ENCODE measurements around the gene THAP7.

Gene THAP7

DNA sequence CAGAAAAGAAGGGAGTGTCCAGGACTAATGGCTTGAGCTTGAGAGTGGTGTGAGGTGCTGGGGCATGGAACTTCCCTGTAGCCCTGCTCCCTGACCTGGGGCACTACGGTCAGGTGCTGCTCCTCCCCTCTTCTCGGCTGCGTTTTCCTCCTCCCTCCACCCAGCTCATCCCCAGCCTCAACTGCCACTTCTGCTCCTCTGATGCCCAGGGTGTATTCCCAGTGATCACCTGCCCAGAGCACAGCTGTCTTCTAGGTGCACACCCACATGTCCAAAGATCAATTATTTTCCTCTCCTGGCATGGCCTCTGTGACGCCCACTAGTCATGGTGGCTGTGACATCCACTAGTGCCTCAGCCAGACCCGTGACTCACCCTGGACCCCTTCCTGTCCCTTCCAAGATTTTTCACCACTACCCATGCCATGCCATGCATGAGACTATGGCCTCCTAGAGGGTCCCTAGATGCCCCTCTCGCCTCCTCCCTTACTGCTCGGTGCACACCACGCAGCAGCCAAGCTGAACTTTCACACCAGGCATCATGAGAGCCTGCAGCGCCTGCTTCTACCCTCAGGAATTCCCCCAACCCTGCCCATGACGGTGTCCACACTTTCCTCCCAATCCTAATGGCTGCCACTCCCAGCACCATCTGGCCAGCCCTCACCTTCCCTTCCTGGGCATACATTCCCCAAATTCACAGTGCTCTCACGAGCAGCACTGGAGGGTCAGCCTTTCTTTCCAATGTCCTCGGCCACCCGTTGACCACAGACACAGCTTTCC is 14.9 kb upstream of the THAP7 start:
- TF ChIP-seq, protein P1, sequence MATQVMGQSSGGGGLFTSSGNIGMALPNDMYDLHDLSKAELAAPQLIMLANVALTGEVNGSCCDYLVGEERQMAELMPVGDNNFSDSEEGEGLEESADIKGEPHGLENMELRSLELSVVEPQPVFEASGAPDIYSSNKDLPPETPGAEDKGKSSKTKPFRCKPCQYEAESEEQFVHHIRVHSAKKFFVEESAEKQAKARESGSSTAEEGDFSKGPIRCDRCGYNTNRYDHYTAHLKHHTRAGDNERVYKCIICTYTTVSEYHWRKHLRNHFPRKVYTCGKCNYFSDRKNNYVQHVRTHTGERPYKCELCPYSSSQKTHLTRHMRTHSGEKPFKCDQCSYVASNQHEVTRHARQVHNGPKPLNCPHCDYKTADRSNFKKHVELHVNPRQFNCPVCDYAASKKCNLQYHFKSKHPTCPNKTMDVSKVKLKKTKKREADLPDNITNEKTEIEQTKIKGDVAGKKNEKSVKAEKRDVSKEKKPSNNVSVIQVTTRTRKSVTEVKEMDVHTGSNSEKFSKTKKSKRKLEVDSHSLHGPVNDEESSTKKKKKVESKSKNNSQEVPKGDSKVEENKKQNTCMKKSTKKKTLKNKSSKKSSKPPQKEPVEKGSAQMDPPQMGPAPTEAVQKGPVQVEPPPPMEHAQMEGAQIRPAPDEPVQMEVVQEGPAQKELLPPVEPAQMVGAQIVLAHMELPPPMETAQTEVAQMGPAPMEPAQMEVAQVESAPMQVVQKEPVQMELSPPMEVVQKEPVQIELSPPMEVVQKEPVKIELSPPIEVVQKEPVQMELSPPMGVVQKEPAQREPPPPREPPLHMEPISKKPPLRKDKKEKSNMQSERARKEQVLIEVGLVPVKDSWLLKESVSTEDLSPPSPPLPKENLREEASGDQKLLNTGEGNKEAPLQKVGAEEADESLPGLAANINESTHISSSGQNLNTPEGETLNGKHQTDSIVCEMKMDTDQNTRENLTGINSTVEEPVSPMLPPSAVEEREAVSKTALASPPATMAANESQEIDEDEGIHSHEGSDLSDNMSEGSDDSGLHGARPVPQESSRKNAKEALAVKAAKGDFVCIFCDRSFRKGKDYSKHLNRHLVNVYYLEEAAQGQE (IDR thresholded peaks at IDR 0.05; ENCODE audit: insufficient read depth in 1 of 2, low read depth in 2 of 2, low read length in 2 of 2): no peak
- no peak for TF ChIP-seq POLR2AphosphoS5 (IDR thresholded peaks at IDR 0.05; ENCODE audit: low read depth, low read length)
- no peak for TF ChIP-seq SIN3A (IDR thresholded peaks at IDR 0.05; ENCODE audit: borderline replicate concordance, insufficient read depth, low read length)
- no peak for TF ChIP-seq TAF1 (IDR thresholded peaks at IDR 0.05; ENCODE audit: borderline replicate concordance, insufficient read depth, low read length)
- no peak for TF ChIP-seq FOXP2 (optimal IDR thresholded peaks at IDR 0.05; ENCODE audit: borderline replicate concordance, extremely low read depth, extremely low read length, insufficient read depth)

DNA sequence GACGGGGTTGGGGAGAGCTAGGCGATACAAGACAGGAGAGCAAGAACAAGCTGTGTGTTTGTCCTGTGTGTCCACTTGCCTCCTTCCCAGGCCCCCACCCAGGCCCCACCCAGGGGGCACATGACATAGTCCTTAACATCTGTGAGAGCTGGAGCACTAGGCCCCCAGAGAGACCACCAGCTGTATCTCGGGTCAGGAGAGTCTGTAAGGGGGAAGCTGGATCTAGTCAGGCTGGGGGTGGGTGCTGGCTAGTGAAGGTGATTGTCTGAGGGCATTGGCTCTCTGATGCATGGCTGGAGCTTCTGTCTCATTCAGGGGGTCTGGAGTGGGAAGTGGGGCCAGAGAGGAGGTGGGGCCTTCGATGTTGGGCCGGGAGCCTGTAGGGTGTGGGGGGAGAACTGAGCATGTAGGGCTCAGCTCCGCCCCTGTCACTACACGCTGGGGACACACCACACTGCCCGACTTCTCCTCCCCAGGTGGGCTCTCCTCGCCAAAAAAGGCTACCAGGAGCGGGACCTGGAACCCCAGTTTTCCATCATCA is 13.6 kb upstream of the THAP7 start:
- TF ChIP-seq POLR2AphosphoS5 (IDR thresholded peaks at IDR 0.05; ENCODE audit: low read depth, low read length) (no peak), TAF1 (IDR thresholded peaks at IDR 0.05; ENCODE audit: borderline replicate concordance, insufficient read depth, low read length) (no peak), FOXP2 (optimal IDR thresholded peaks at IDR 0.05; ENCODE audit: borderline replicate concordance, extremely low read depth, extremely low read length, insufficient read depth) (no peak), SIN3A (IDR thresholded peaks at IDR 0.05; ENCODE audit: borderline replicate concordance, insufficient read depth, low read length) (no peak)
- TF ChIP-seq, protein P1 (IDR thresholded peaks at IDR 0.05; ENCODE audit: insufficient read depth in 1 of 2, low read depth in 2 of 2, low read length in 2 of 2): no peak

DNA sequence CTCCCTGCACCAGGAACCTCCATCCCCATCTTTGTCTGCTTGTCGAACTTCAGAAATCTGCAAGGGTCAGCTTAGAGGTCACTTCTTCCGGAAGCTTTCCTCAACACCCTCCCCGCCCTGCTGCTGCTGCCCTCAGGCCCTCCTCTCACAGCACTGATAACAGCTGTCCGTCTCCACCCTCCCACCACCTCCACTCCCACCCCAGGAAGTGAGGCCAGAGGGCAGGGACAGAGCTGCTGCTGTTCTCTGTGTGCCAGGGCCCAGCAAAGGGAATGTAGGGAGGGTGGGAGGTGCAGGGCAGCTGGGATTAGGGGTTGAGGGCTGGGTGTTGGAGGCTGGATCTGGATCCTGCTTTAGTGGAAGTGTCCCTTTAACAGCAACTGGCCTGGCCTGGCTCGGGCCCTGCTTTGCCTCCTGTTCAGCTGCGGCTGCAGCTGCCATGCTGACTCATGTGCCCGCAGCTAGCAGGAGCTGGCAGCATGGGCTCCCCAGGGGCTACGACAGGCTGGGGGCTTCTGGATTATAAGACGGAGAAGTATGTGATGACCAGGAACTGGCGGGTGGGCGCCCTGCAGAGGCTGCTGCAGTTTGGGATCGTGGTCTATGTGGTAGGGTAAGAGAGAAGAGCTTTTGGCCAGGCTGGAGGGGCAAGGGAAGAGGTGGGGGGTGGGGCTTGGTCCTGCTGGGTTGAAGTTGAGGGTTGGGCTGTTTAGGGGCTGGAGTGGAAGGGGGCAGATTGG is 13.0 kb upstream of the THAP7 start, which contains the start of gene P2RX6:
TSS of gene P2RX6 (plus strand) at position 440 of the 740 bp plus-strand sequence. CDS start at position 450, 10 bp downstream.
- TF ChIP-seq SIN3A (IDR thresholded peaks at IDR 0.05; ENCODE audit: borderline replicate concordance, insufficient read depth, low read length) (no peak; the same call in 1 of the 2 replicates), TAF1 (IDR thresholded peaks at IDR 0.05; ENCODE audit: borderline replicate concordance, insufficient read depth, low read length) (peak; percentile 66; the same call in 1 of the 2 replicates), FOXP2 (optimal IDR thresholded peaks at IDR 0.05; ENCODE audit: borderline replicate concordance, extremely low read depth, extremely low read length, insufficient read depth) (peak; percentile 22), POLR2AphosphoS5 (IDR thresholded peaks at IDR 0.05; ENCODE audit: low read depth, low read length) (peak; percentile 67; the same call in 1 of the 2 replicates)
- TF ChIP-seq, protein P1 (IDR thresholded peaks at IDR 0.05; ENCODE audit: insufficient read depth in 1 of 2, low read depth in 2 of 2, low read length in 2 of 2): no peak

- TF ChIP-seq TAF1 (IDR thresholded peaks at IDR 0.05; ENCODE audit: borderline replicate concordance, insufficient read depth, low read length) (0 out of 2 replicates have a peak, but pooled peaks have one; percentile 31), SIN3A (IDR thresholded peaks at IDR 0.05; ENCODE audit: borderline replicate concordance, insufficient read depth, low read length) (0 out of 2 replicates have a peak, but pooled peaks have one; percentile 66), POLR2AphosphoS5 (IDR thresholded peaks at IDR 0.05; ENCODE audit: low read depth, low read length) (no peak), FOXP2 (optimal IDR thresholded peaks at IDR 0.05; ENCODE audit: borderline replicate concordance, extremely low read depth, extremely low read length, insufficient read depth) (peak; percentile 93)
- TF ChIP-seq, protein P1 (IDR thresholded peaks at IDR 0.05; ENCODE audit: insufficient read depth in 1 of 2, low read depth in 2 of 2, low read length in 2 of 2): no peak; a peak in 1 of 4 replicates
These were observed 12.3 kb upstream of the THAP7 start for GRCh38 chr22:21014202-21014725.

All from PFSK-1 (cell line).